Measurements from ENCODE around the gene DLGAP1. TPM values are rescaled to one million over a fixed set of nuclear protein-coding genes. Genes with fewer than 3 reads are reported as not detected.

DLGAP1 gene
- total and polyA plus RNA-seq, 4 donors = 0.06 to 1.2 (median 0.17) TPM; not detected in 1

GRCh38 chr18:3510024-3510423 lies 945.1 kb downstream of the DLGAP1 start:
- H3K9ac ChIP-seq (ENCODE audit: low read depth in 1 of 2, low read length in 2 of 2) = no peak overlapping the region
- no peaks in the 10 kb centered on the region for H3K9me3 ChIP-seq (ENCODE audit: control insufficient read depth in 4 of 4, low read length in 3 of 4)
- 74% methylated on average over 2 of the region's 2 CpGs for WGBS
- no peak for DNase-seq (ENCODE audit: low spot score)
- no peaks in the 10 kb centered on the region for H3K4me1 ChIP-seq (ENCODE audit: control insufficient read depth in 4 of 4, insufficient read depth in 4 of 4, low read length in 3 of 4)
- H3K36me3 ChIP-seq (ENCODE audit: control insufficient read depth in 4 of 4, insufficient read depth in 3 of 4, low read depth in 1 of 4, low read length in 3 of 4) = no peaks in the 10 kb centered on the region
- TF ChIP-seq CTCF (IDR thresholded peaks at IDR 0.05; ENCODE audit: low read depth, low read length, missing input control) (no peak), NR2F2 (IDR thresholded peaks at IDR 0.05) (no peak), JUND (IDR thresholded peaks at IDR 0.05) (no peak), HNF4A (conservative IDR thresholded peaks at IDR 0.05) (no peak), HNF4G (IDR thresholded peaks at IDR 0.05) (no peak), FOXA1 (IDR thresholded peaks at IDR 0.05) (no peak), EGR1 (IDR thresholded peaks at IDR 0.05; ENCODE audit: low read depth in 2 of 2) (no peak), SP1 (IDR thresholded peaks at IDR 0.05) (no peak), TAF1 (conservative IDR thresholded peaks at IDR 0.05) (no peak), YY1 (IDR thresholded peaks at IDR 0.05) (no peak), REST (IDR thresholded peaks at IDR 0.05) (no peak), FOXA2 (IDR thresholded peaks at IDR 0.05) (no peak), RAD21 (IDR thresholded peaks at IDR 0.05) (no peak), MAX (IDR thresholded peaks at IDR 0.05) (no peak), ATF3 (IDR thresholded peaks at IDR 0.05) (no peak), ZBTB33 (IDR thresholded peaks at IDR 0.05) (no peak), GABPA (IDR thresholded peaks at IDR 0.05 in 1 of 2, conservative IDR thresholded peaks at IDR 0.05 in 1 of 2) (no peak), RXRA (IDR thresholded peaks at IDR 0.05) (no peak)
- H3K4me3 ChIP-seq (ENCODE audit: low read depth in 1 of 3, low read length in 3 of 3) = no peak overlapping the region
- no peaks in the 10 kb centered on the region for H3K27me3 ChIP-seq (ENCODE audit: control insufficient read depth in 4 of 4, insufficient read depth in 4 of 4, low read length in 3 of 4)
- H3K27ac ChIP-seq (ENCODE audit: low read depth in 1 of 2, low read length in 2 of 2) = no peak overlapping the region

All from liver (tissue), 9 donors.